Common myeloid progenitor, CD34-positive (primary cell): Measurements from ENCODE around the gene NCS1.

Experiments used
- CTCF ChIA-PET: fragments of 350-600 bp; sonication (Branson Sonifier 250); formaldehyde crosslinking; loops from one replicate; lab custom pipeline; 2021; ENCODE audit warnings: antibody characterized with exemption; lab: Charles Lee
- POLR2A ChIA-PET: fragments of 350-600 bp; sonication (Branson Sonifier 250); formaldehyde crosslinking; loops from one replicate; lab custom pipeline; 2021; ENCODE audit warnings: antibody characterized with exemption; lab: Charles Lee
- DNase-seq, 3 donors: peaks; one replicate each; pipeline versions ENCODE4 v3.0.0 to v3.0.0-alpha.2; 2013
- H3K27ac ChIP-seq, 2 experiments: 1 replicate in 1 of 2; 2 replicates in 1 of 2; pipeline ENCODE4 v1.7.0; 2013; ENCODE audit warnings: inconsistent platforms in 2 of 2, low read length in 2 of 2, mild to moderate bottlenecking in 2 of 2, low read depth in 1 of 2, moderate library complexity in 1 of 2; ENCODE audit not compliant: severe bottlenecking in 2 of 2, insufficient read depth in 1 of 2, poor library complexity in 1 of 2
- H3K27me3 ChIP-seq, 5 experiments: replicated peaks in 2 of 5; 1 replicate in 3 of 5; 2 replicates in 2 of 5; pipeline versions ENCODE4 v1.6.1 to v1.7.0; 2013; ENCODE audit warnings: low read length in 4 of 5, mild to moderate bottlenecking in 2 of 5, moderate library complexity in 2 of 5, inconsistent platforms in 1 of 5; ENCODE audit not compliant: insufficient read depth in 5 of 5, control insufficient read depth in 4 of 5
- H3K36me3 ChIP-seq, 4 experiments: 1 replicate in 2 of 4; 2 replicates in 2 of 4; pipeline versions ENCODE4 v1.6.1 to v1.7.0; 2013; ENCODE audit warnings: low read length in 3 of 4, control low read depth in 1 of 4, mild to moderate bottlenecking in 1 of 4; ENCODE audit not compliant: control insufficient read depth in 4 of 4, insufficient read depth in 4 of 4
- H3K4me1 ChIP-seq, 4 experiments: 1 replicate in 3 of 4; 2 replicates in 1 of 4; pipeline versions ENCODE4 v1.6.1 to v1.7.1; 2013; ENCODE audit warnings: low read length in 3 of 4, mild to moderate bottlenecking in 3 of 4, control low read depth in 1 of 4, inconsistent platforms in 1 of 4, moderate library complexity in 1 of 4; ENCODE audit not compliant: control insufficient read depth in 4 of 4, insufficient read depth in 4 of 4; ENCODE audit errors: control extremely low read depth in 1 of 4
- H3K4me3 ChIP-seq, 7 experiments: 1 replicate in 4 of 7; 2 replicates in 3 of 7; pipeline versions ENCODE4 v1.5.1 to v1.7.0; 2013; ENCODE audit warnings: mild to moderate bottlenecking in 7 of 7, low read length in 6 of 7, moderate library complexity in 6 of 7, inconsistent platforms in 2 of 7, low read depth in 2 of 7, control low read depth in 1 of 7; ENCODE audit not compliant: insufficient read depth in 4 of 7, control insufficient read depth in 1 of 7; ENCODE audit errors: extremely low read depth in 1 of 7
- H3K9me3 ChIP-seq, 5 experiments: 1 replicate in 4 of 5; 2 replicates in 1 of 5; pipeline versions ENCODE4 v1.6.1 to v1.7.1; 2013; ENCODE audit warnings: low read length in 4 of 5, mild to moderate bottlenecking in 2 of 5, inconsistent platforms in 1 of 5, low read depth in 1 of 5, moderate library complexity in 1 of 5; ENCODE audit not compliant: control insufficient read depth in 4 of 5, insufficient read depth in 2 of 5; ENCODE audit errors: control extremely low read depth in 1 of 5
- WGBS: methylation state at CpG from one replicate; pipeline ENCODE4 v1.1.5; 2013; ENCODE audit not compliant: insufficient coverage; 5-methylcytosine and 5-hydroxymethylcytosine counted together

Gene NCS1

GRCh38 chr9:130285271-130285670 is 113.1 kb downstream of the NCS1 start:
- no peak overlapping the region for H3K4me3 ChIP-seq
- CTCF ChIA-PET, result no interaction called here
- no peaks in the 10 kb centered on the region for H3K36me3 ChIP-seq
- POLR2A ChIA-PET, result no interaction called here
- peaks cover 0 to 61% (median 4%) of the 10 kb centered on the region in 5 experiments for H3K27me3 ChIP-seq
- no peaks in the 10 kb centered on the region for H3K9me3 ChIP-seq
- 67% methylated on average over 3 of the region's 9 CpGs for WGBS
- no peak overlapping the region for H3K27ac ChIP-seq
- no peak for DNase-seq
- no peaks in the 10 kb centered on the region for H3K4me1 ChIP-seq

GRCh38 chr9:130286072-130286770 is 114.0 kb downstream of the NCS1 start:
- Histone ChIP-seq H3K27ac (no peak overlapping the region), H3K27me3 (peaks cover 0 to 70% (median 5%) of the 10 kb centered on the region in 5 experiments), H3K4me3 (no peak overlapping the region), H3K4me1 (no peaks in the 10 kb centered on the region), H3K9me3 (peaks cover 0 to 3% (median 0%) of the 10 kb centered on the region in 5 experiments), H3K36me3 (no peaks in the 10 kb centered on the region)
- 93% methylated on average over 17 of the region's 17 CpGs for WGBS
- no peak for DNase-seq
- ChIA-PET CTCF (no interaction called here), POLR2A (no interaction called here)
